Dermis microvascular lymphatic vessel endothelial cell (primary cell): ENCODE data around the gene TNS1. TPM values are rescaled to one million over a fixed set of nuclear protein-coding genes. Genes with fewer than 3 reads are reported as not detected.

Experiments
- DNase-seq, 2 donors: peaks; one replicate each; pipeline versions ENCODE4 v3.0.0 to v3.0.0-alpha.2; 2010; ENCODE audit warnings: low read depth in 2 of 2
- total RNA-seq: library from RNA; depleted of rRNA; stranded (reverse); fragments of >200 nt; gene quantifications from 2 replicates; pipeline ENCODE4 v1.2.1, GENCODE V29; 2014

The TNS1 gene
- total RNA-seq, 1 donor from 2014 or later, result 21.1 TPM

DNA sequence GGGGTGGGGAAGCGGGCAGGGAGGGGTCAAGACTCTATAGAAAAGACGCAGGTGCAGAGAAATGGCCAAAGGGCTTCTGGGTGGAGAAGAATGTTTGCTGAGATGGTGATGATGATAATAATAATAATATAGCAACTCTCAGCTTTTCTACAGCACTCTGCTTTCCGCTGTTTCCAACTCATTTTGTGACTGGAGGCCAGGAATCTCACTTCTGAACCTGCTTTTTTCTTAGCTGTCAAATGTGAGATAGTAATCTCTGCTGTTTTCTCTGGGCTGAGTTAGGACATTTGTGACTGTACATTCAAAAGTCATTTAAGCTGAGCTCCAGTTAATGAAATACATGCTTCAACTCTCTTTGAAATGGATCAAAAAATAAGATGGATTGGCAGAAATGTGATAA lies 58.4 kb downstream of the TNS1 start:
- DNase-seq, result no peak

GRCh38 chr2:217943446-217944321 lies 59.1 kb downstream of the TNS1 start:
- peak; percentile 35 to 64 for DNase-seq

GRCh38 chr2:217942731-217943335 lies 60.0 kb downstream of the TNS1 start:
- DNase-seq, result no peak

GRCh38 chr2:217941886-217942728 lies 60.7 kb downstream of the TNS1 start:
- DNase-seq, result no peak

- no peak for DNase-seq
These were observed 61.5 kb downstream of the TNS1 start for GRCh38 chr2:217941339-217941738.

DNA sequence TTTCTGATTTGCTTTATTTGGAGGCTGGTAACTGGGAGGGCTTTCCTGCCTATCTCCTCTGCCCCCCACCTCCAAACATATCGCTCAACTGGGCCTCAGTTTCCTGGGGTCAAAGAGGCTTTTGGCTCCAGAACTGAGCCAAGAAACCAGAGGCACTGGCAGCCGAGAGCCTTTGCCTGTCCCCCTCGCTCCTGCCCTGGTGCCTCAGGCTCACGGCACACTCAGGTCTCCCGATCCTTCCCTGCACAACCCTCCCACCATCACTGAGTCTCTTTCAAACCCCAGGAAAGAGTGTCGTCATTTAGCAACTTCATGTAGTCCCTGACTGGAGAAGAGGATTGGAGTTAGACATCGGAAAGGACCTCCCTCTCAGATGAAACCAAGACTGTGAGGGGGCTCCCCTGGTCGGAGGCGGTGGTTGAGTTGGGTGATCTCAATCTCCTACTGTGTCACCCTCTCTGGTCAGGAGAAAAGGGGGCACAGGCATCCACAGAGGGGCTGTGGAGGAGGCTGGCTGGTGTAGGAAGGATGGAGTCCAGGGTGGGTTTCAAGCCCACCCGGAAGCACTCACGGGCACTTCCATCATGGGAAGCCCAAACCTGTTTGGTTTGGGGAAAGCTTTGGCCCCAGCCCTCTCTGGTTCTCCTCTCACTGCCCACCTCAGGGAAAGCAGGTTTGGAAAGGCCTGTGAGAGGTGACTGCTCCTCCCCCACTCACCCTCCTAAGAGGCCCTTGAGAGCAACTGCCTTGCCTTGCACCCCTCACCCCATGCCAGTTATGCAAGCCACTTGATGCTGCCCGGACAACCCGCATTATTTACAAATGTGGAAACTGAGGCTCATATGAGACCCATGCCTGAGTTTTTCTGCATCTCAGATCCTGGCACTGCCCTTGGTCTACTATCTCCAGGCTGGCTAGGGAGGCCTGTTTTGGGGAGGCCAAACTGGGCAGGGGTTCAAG lies 62.3 kb downstream of the TNS1 start:
- no peak for DNase-seq

DNA sequence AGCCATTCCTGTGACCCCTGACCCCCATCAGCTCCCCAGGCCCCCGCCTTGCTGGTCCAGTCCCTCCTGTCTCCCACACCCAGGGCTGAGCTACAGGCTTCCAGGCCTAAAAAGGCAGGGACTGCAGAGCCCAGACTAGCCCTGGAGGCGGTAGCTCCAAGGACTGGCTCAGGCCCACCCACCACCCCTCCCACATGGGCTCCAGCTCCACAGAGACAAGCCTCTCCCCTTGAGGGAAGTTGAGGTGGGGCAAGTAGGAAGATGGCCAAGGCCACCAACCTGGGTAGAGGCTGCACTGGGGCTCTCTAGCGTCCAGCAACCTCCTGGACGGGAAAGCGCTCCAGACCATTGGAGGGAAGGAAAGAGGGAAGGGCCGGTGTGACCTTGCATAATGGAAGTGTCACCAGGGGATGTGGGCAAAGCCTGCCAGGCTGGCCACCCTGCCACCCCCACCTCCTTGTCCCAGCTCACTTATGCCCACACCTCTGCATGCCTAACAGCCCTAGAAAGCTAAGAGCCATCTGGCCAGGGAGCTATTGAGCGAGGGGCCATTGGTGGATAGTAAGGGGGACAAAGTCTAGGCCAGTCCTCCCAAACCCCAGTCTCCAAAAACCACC lies 63.1 kb downstream of the TNS1 start:
- DNase-seq, result no peak

GRCh38 chr2:217939220-217939619 lies 63.6 kb downstream of the TNS1 start:
- no peak for DNase-seq

DNA sequence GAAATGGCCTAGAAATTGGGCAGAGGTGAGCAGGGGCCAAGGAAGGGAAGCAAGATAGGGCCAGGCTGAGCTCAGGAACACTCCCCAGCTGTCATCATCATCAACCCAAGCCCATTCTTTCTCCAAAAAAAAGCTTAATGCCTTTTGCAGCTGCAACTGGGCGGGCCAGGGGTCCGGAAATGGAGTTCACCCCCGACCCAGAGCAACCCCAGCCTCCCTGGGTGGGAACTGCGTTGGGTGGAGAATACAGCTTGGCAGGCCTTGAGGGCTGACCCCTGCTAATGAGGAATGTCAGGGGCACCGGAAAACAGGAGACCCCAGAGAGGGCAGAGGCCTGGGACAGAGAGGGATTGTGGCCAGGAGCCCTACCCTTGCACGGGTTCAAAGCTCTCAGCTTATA lies 64.8 kb downstream of the TNS1 start:
- no peak for DNase-seq

DNA sequence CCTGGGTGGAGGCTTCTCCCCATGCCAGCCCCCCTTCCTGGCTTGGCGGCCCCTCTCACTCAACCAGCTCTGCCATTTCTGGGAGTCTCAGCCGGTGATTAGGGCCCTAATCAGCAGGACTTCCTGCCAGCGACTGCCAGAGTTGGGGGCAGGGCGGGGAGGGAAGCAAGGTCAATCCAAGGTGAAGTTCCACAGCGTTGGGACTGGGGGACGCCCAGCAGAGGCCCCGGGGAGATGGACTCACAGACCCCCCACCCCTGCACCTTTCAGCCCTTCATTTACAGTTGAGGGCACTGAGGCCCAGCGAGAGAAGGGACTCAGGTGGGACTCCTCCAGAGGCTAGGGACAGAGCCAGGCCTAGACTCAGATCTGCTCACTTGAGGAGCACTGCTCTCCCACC lies 65.3 kb downstream of the TNS1 start:
- DNase-seq, result no peak

GRCh38 chr2:217936952-217937351 lies 65.8 kb downstream of the TNS1 start:
- no peak for DNase-seq

DNA sequence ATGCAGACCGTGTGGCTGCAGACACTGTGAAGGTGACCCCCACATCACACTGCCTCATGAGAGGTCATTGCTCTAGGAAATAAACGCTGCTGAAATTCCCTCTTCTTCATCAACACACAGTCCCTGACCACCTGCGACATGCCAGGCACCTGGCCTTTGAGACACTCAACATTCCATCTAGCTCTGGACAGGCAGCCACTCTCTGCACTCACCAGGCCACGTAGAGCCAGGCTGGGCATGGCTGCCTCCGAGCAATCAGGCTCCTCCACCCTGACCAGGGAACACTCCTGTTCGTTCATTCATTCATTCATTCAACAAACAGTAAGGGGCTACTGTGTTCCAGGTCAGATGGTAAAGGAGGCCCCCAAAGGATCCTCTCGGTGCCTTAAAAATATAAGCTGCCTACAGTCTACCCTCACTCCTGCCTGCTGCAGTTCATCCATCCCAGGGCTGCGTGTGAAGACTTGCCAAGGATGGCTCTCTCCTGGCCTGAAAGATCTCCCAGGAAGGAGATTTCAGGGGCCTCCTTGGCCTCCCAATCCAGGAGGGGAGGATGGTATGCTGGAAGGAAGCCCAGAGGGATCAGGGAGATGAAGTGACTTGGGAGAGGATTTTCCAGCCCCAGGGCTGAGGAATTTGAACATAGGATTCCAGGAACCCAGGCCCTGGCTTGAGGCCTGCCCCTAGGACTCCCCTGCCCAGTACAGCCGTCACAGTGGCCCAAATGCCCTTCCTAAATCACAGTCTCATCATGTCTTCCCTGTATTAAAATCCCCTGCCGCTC lies 66.7 kb downstream of the TNS1 start:
- DNase-seq, result no peak

- DNase-seq, result no peak
These were observed 67.4 kb downstream of the TNS1 start for GRCh38 chr2:217935235-217935879.

- DNase-seq, result peak in 1 of 2 donors; percentile 62
These were observed 68.3 kb downstream of the TNS1 start for GRCh38 chr2:217934321-217935131.

GRCh38 chr2:217933617-217933993 lies 69.2 kb downstream of the TNS1 start:
- no peak for DNase-seq

- peak in 1 of 2 donors; percentile 52 for DNase-seq
These were observed 69.8 kb downstream of the TNS1 start for GRCh38 chr2:217932803-217933616.

DNA sequence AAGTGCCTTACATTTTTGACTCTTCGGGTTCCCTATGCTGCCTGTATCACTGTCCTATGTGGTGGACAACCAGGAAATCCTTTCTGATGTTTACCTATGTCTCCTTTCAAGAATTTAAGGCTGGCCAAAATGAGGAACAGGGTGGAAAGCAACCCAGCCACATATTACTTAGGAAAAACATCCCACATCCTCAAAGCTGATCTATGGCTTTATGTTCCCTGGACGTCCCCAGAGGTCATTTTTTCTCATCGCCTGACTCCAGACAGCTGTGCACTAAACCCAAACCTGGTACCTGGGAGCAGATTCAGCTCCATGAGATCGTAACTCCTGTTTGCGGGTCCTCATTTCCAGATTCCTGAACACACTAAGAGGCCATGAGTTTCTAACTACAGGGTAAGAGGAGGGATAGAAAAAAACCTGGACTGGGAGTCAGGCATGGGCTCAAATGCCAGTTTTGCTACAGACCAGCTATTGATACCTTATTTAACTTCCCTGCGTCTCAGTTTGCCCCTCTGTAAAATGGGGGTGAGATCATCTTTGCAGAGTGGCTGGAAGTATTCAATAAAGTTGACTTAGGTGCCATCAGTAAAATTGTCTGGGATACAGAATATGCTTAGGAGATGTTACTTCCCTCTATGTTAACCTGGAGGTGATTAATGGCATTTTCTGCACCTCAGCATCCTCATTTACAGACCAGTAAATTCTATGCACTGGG lies 70.8 kb downstream of the TNS1 start:
- DNase-seq, result no peak
